Stomach (tissue), 4 donors: ENCODE data around the gene DDN.

ENCODE experiments used
- EP300 ChIP-seq: sonication (generic); formaldehyde crosslinking; IDR thresholded peaks from one replicate; pipeline ENCODE4 v1.6.1; 2017; ENCODE audit warnings: antibody characterized with exemption
- POLR2A ChIP-seq, 4 donors: fragments of 450-650 bp; IDR thresholded peaks; one replicate each; pipeline ENCODE4 v1.6.1; 2016; ENCODE audit warnings: antibody characterized with exemption in 4 of 4, control low read depth in 2 of 4, mild to moderate bottlenecking in 1 of 4, moderate library complexity in 1 of 4
- TF ChIP-seq, protein P1 (sequence below), 7 experiments: fragments of 450-650 bp in 4 of 7; fragments of 200-600 bp in 3 of 7; sonication (generic) in 3 of 7; IDR thresholded peaks; one replicate each; pipeline ENCODE4 v1.5.1; 2016 to 2019; ENCODE audit warnings: antibody characterized with exemption in 7 of 7, control low read depth in 2 of 7, mild to moderate bottlenecking in 1 of 7

DNA sequence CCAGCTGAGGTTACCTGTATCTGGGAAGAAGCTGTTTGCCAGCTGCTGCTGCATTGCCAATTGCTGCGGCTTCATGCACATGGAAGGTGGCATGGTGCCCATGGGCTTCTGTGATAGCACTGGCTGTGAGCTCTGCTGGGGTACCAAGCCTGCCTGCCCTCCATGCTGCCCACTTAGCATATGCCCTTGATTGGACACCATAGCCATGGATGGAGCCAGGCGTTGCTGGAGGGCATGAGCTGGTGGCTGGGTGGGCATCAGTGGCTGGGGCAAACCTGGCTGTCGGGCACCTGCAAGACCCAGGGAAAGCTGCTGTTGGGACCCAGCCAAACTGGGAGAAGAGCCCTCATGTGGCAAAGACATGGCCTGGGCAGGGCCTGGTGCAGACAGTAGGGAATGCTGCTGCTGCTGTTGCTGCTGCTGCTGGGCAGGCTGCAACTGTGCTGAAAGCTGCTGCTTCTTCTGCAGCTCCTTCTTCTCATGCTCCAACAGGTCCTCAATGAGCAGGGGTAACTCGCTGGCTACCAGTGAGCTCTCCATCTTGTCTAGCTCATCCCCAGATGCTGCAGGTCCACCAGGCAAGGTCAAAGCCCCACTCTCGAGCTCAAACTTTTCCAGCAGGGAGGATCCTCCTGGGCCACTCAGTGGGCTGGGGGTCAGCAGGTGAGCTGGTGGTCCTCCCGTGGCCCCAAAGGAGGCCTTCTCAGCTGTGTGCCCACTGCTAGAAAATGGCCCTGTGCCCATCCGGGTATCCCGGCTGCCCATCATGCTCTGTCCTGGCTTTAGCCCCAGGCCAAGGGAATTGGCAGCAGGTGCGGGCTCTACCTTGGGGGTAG, 38.2 kb upstream of the DDN start:
- TF ChIP-seq, protein P1, sequence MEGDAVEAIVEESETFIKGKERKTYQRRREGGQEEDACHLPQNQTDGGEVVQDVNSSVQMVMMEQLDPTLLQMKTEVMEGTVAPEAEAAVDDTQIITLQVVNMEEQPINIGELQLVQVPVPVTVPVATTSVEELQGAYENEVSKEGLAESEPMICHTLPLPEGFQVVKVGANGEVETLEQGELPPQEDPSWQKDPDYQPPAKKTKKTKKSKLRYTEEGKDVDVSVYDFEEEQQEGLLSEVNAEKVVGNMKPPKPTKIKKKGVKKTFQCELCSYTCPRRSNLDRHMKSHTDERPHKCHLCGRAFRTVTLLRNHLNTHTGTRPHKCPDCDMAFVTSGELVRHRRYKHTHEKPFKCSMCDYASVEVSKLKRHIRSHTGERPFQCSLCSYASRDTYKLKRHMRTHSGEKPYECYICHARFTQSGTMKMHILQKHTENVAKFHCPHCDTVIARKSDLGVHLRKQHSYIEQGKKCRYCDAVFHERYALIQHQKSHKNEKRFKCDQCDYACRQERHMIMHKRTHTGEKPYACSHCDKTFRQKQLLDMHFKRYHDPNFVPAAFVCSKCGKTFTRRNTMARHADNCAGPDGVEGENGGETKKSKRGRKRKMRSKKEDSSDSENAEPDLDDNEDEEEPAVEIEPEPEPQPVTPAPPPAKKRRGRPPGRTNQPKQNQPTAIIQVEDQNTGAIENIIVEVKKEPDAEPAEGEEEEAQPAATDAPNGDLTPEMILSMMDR (IDR thresholded peaks at IDR 0.05), result no peak
- no peak for TF ChIP-seq POLR2A (IDR thresholded peaks at IDR 0.05)
- no peak for TF ChIP-seq EP300
